Measurements from ENCODE around the gene KLLN.
A peak's percentile ranks its signal among the peaks of the same experiment; 100 is the strongest.
"Not testable (repeated sequence)": the region's sequence is repeated elsewhere in the genome, so short reads cannot be mapped to it uniquely, and the experiment has no call there.

Gene KLLN

DNA sequence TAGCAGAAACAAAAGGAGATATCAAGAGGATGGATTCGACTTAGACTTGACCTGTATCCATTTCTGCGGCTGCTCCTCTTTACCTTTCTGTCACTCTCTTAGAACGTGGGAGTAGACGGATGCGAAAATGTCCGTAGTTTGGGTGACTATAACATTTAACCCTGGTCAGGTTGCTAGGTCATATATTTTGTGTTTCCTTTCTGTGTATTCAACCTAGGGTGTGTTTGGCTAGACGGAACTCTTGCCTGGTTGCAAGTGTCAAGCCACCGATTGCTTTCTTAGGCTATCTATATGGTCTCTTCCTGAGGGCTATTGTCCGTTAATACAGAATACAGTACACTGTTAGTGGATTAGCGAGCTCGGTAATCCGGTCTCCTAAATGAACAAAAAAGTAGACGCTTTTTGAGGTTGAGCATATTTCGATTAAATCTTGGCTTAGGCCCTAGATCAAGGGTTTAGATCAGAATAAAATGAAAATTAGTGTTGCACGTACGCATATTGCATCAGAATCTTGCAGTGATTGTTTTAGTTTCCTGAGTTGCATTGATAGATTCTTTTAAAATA, 1.2 kb upstream of the KLLN start:
- Histone ChIP-seq H3K27ac (ENCODE audit: low read length) (no peak overlapping the region), H3K9ac (ENCODE audit: low read depth, low read length) (peak overlapping the region; percentile 86), H3K27me3 (ENCODE audit: insufficient read depth, low read length) (peaks cover 12% of the 10 kb centered on the region), H3K9me3 (ENCODE audit: insufficient read depth, low read depth, low read length) (no peaks in the 10 kb centered on the region), H3K4me1 (ENCODE audit: insufficient read depth, low read length) (peaks cover 16% of the 10 kb centered on the region; the same call in 1 of the 2 replicates), H3K4me3 (ENCODE audit: low read length) (peak overlapping the region; percentile 97), H3K36me3 (ENCODE audit: insufficient read depth, low read depth, low read length) (no peaks in the 10 kb centered on the region)

DNA sequence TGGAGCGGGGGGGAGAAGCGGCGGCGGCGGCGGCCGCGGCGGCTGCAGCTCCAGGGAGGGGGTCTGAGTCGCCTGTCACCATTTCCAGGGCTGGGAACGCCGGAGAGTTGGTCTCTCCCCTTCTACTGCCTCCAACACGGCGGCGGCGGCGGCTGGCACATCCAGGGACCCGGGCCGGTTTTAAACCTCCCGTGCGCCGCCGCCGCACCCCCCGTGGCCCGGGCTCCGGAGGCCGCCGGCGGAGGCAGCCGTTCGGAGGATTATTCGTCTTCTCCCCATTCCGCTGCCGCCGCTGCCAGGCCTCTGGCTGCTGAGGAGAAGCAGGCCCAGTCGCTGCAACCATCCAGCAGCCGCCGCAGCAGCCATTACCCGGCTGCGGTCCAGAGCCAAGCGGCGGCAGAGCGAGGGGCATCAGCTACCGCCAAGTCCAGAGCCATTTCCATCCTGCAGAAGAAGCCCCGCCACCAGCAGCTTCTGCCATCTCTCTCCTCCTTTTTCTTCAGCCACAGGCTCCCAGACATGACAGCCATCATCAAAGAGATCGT, 690 bp upstream of the KLLN start:
- H3K4me1 ChIP-seq (ENCODE audit: insufficient read depth, low read length) = peaks cover 16% of the 10 kb centered on the region; the same call in 1 of the 2 replicates
- peak overlapping the region; percentile 97 for H3K4me3 ChIP-seq (ENCODE audit: low read length)
- H3K9ac ChIP-seq (ENCODE audit: low read depth, low read length) = peak overlapping the region; percentile 91
- not testable (repeated sequence) for H3K9me3 ChIP-seq (ENCODE audit: insufficient read depth, low read depth, low read length); H3K36me3 ChIP-seq (ENCODE audit: insufficient read depth, low read depth, low read length); H3K27ac ChIP-seq (ENCODE audit: low read length)
- H3K27me3 ChIP-seq (ENCODE audit: insufficient read depth, low read length) = peaks cover 12% of the 10 kb centered on the region

DNA sequence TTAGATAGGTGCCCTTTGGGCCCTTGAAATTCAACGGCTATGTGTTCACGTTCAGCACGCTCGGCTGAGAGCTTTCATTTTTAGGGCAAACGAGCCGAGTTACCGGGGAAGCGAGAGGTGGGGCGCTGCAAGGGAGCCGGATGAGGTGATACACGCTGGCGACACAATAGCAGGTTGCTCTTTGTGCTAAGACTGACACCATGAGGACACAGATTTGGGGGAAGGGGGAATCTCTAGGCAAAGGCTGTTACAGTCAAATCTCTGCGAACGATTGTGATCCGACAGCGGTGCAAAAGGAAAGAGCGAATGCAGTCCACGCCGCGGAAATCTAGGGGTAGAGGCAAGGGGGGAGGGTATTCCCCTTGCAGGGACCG, 667 bp downstream of the KLLN start:
- Histone ChIP-seq H3K4me1 (ENCODE audit: insufficient read depth, low read length) (peaks cover 16% of the 10 kb centered on the region; the same call in 1 of the 2 replicates), H3K27me3 (ENCODE audit: insufficient read depth, low read length) (peaks cover 12% of the 10 kb centered on the region), H3K27ac (ENCODE audit: low read length) (peak overlapping the region; percentile 62), H3K4me3 (ENCODE audit: low read length) (peak overlapping the region; percentile 95), H3K36me3 (ENCODE audit: insufficient read depth, low read depth, low read length) (no peaks in the 10 kb centered on the region), H3K9me3 (ENCODE audit: insufficient read depth, low read depth, low read length) (no peaks in the 10 kb centered on the region), H3K9ac (ENCODE audit: low read depth, low read length) (peak overlapping the region; percentile 91)

DNA sequence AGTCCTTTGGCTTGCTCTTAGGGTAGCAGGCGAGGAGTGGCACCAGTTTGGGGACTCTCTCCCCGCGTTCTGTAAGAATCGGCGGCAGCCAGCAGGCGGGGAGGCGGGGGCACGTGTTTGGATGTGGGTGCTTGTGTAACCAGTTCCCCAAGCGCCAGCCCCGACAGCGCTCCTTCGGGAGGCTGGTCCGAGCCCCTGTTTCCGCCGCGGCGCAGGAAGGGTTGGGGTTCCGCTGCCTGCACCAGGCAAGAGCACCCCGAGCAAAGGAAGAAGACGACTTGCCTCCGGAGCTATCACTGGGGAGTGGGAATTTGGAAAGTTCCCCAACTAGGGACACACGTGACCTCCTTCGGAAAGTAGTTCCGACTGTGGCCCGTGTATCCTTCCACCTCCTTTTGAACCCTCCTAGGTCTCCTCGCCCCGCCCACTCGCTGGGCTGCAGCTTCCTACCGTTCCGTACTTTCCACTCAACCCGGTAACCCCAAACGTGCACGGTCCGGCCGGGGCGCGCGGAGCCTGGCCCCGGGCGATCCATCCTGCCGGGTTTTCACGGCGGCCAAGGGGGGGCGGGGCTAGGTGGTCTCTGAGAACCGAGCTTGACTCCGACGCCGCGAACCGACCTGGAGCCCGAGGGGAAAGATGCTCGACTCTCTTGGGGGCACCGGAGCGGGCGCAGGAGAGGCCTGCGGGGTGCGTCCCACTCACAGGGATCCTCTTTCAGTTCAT, 1.2 kb downstream of the KLLN start:
- Histone ChIP-seq H3K4me1 (ENCODE audit: insufficient read depth, low read length) (peaks cover 16% of the 10 kb centered on the region; the same call in 1 of the 2 replicates), H3K27ac (ENCODE audit: low read length) (peak overlapping the region; percentile 62), H3K9me3 (ENCODE audit: insufficient read depth, low read depth, low read length) (no peaks in the 10 kb centered on the region), H3K27me3 (ENCODE audit: insufficient read depth, low read length) (peaks cover 12% of the 10 kb centered on the region), H3K4me3 (ENCODE audit: low read length) (peak overlapping the region; percentile 95), H3K9ac (ENCODE audit: low read depth, low read length) (peak overlapping the region; percentile 91), H3K36me3 (ENCODE audit: insufficient read depth, low read depth, low read length) (no peaks in the 10 kb centered on the region)

DNA sequence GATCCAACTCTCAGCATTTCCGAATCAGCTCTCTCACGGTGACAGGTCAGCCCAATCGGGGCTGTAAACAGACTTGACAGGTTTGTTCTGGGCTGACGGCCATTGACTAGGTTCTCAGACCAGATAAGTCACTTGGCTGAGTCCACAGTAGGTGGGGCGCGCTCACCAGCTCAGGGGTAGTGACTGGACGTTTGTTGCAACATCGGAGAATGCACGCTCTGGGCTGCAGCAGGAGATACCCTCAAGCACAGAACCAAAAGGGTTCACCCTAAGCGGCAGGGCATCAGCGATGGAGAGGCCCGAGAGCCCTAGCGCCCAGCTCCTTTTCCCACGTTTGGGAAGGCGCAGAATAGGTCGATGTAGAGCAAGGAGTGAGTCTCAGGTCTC, 1.8 kb downstream of the KLLN start:
- Histone ChIP-seq H3K27me3 (ENCODE audit: insufficient read depth, low read length) (peaks cover 12% of the 10 kb centered on the region), H3K9ac (ENCODE audit: low read depth, low read length) (peak overlapping the region; percentile 91), H3K27ac (ENCODE audit: low read length) (no peak overlapping the region), H3K4me3 (ENCODE audit: low read length) (peak overlapping the region; percentile 95), H3K9me3 (ENCODE audit: insufficient read depth, low read depth, low read length) (no peaks in the 10 kb centered on the region), H3K36me3 (ENCODE audit: insufficient read depth, low read depth, low read length) (no peaks in the 10 kb centered on the region), H3K4me1 (ENCODE audit: insufficient read depth, low read length) (peaks cover 12% of the 10 kb centered on the region; the same call in 1 of the 2 replicates)

DNA sequence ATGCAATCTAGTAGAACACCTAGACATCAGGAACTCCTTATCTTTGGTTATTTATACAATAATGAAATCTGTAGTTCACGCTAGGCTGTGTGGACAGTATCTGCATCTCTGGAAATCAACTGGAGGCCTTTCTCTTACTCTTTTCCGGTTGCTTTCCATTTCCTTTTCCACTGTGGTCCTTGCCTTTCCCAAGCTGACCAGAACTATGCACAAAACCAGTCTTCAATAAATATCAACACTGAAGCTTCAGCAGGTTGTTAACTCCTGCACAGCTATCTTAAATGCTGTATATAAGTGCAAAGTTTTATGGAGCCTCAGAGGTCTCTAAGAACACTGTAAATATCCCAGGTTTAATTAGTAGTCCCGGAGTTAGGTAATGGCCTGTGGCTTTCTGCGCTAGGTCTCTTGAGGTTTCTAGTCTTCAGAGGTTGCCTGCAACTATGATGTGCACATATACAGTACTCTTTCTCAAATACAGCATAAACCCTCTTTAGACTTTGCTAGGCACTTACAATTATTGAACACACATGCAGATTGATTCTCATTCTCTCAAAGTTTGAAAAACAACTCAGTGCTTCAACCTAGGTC, 2.4 kb downstream of the KLLN start:
- no peak overlapping the region for H3K27ac ChIP-seq (ENCODE audit: low read length)

GRCh38 chr10:87860156-87860795, 3.1 kb downstream of the KLLN start:
- Histone ChIP-seq H3K9me3 (ENCODE audit: insufficient read depth, low read depth, low read length) (no peaks in the 10 kb centered on the region), H3K36me3 (ENCODE audit: insufficient read depth, low read depth, low read length) (no peaks in the 10 kb centered on the region), H3K27ac (ENCODE audit: low read length) (no peak overlapping the region), H3K27me3 (ENCODE audit: insufficient read depth, low read length) (peaks cover 12% of the 10 kb centered on the region), H3K4me1 (ENCODE audit: insufficient read depth, low read length) (peaks cover 4% of the 10 kb centered on the region; the same call in 1 of the 2 replicates), H3K9ac (ENCODE audit: low read depth, low read length) (no peak overlapping the region), H3K4me3 (ENCODE audit: low read length) (no peak overlapping the region)

More for the DNA sequence above, 2.4 kb downstream of the KLLN start:
- Histone ChIP-seq H3K4me1 (ENCODE audit: insufficient read depth, low read length) (peaks cover 10% of the 10 kb centered on the region; the same call in 1 of the 2 replicates), H3K36me3 (ENCODE audit: insufficient read depth, low read depth, low read length) (no peaks in the 10 kb centered on the region), H3K9ac (ENCODE audit: low read depth, low read length) (peak overlapping the region; percentile 91; the same call in 1 of the 2 replicates), H3K4me3 (ENCODE audit: low read length) (peak overlapping the region; percentile 95), H3K9me3 (ENCODE audit: insufficient read depth, low read depth, low read length) (no peaks in the 10 kb centered on the region), H3K27me3 (ENCODE audit: insufficient read depth, low read length) (peaks cover 12% of the 10 kb centered on the region)

DNA sequence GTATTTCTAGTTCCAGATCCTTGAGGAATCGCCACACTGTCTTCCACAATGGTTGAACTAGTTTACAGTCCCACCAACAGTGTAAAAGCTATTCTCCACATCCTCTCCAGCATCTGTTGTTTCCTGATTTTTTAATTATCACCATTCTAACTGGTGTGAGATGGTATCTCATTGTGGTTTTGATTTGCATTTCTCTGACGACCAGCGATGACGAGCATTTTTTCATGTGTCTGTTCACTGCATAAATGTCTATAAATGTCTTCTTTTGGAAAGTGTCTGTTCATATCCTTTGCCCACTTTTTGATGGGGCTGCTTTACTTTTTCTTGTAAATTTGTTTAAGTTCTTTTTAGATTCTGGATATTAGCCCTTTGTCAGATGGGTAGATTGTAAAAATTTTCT, 7.7 kb downstream of the KLLN start:
- H3K4me1 ChIP-seq (ENCODE audit: insufficient read depth, low read length); H3K9ac ChIP-seq (ENCODE audit: low read depth, low read length); H3K36me3 ChIP-seq (ENCODE audit: insufficient read depth, low read depth, low read length); H3K9me3 ChIP-seq (ENCODE audit: insufficient read depth, low read depth, low read length); H3K27ac ChIP-seq (ENCODE audit: low read length); H3K4me3 ChIP-seq (ENCODE audit: low read length); H3K27me3 ChIP-seq (ENCODE audit: insufficient read depth, low read length): not testable (repeated sequence)

- not testable (repeated sequence) for H3K4me1 ChIP-seq (ENCODE audit: insufficient read depth, low read length); H3K9ac ChIP-seq (ENCODE audit: low read depth, low read length); H3K27ac ChIP-seq (ENCODE audit: low read length); H3K27me3 ChIP-seq (ENCODE audit: insufficient read depth, low read length); H3K36me3 ChIP-seq (ENCODE audit: insufficient read depth, low read depth, low read length); H3K9me3 ChIP-seq (ENCODE audit: insufficient read depth, low read depth, low read length); H3K4me3 ChIP-seq (ENCODE audit: low read length)
Observed at GRCh38 chr10:87855247-87855646, 8.1 kb downstream of the KLLN start.

- no peak overlapping the region for H3K27ac ChIP-seq (ENCODE audit: low read length)
- H3K9ac ChIP-seq (ENCODE audit: low read depth, low read length) = no peak overlapping the region
- no peaks in the 10 kb centered on the region for H3K27me3 ChIP-seq (ENCODE audit: insufficient read depth, low read length)
- H3K4me1 ChIP-seq (ENCODE audit: insufficient read depth, low read length) = no peaks in the 10 kb centered on the region
- H3K4me3 ChIP-seq (ENCODE audit: low read length) = no peak overlapping the region
- H3K36me3 ChIP-seq (ENCODE audit: insufficient read depth, low read depth, low read length) = no peaks in the 10 kb centered on the region
- no peaks in the 10 kb centered on the region for H3K9me3 ChIP-seq (ENCODE audit: insufficient read depth, low read depth, low read length)
Observed at GRCh38 chr10:87852089-87852488, 11.2 kb downstream of the KLLN start.

DNA sequence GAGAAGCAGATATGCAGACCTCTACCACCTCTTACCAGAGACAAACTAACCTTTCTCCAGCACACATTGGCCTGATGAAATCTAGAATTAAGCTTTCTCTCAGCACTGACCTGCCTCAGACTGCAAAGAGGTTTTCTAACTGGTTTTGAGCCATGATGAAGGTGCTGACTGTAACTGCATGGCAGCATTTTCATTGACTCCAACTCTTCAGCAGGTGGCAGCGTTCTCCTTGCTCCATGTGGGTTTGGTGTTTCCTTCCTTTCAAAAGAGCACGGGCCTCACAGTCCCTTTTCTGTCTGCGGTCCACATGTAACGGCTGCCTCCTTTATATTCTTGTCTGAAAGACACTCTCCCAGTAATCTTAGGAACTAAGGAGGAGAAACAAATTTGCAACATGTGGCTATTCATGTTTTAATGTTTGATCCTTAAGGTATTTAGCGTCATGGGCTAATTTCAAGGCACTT, 12.6 kb downstream of the KLLN start:
- Histone ChIP-seq H3K4me3 (ENCODE audit: low read length) (no peak overlapping the region), H3K36me3 (ENCODE audit: insufficient read depth, low read depth, low read length) (no peaks in the 10 kb centered on the region), H3K9ac (ENCODE audit: low read depth, low read length) (no peak overlapping the region), H3K4me1 (ENCODE audit: insufficient read depth, low read length) (no peaks in the 10 kb centered on the region), H3K9me3 (ENCODE audit: insufficient read depth, low read depth, low read length) (no peaks in the 10 kb centered on the region), H3K27me3 (ENCODE audit: insufficient read depth, low read length) (no peaks in the 10 kb centered on the region), H3K27ac (ENCODE audit: low read length) (no peak overlapping the region)
